ENCODE data around the gene ARPC1B. TPM values are rescaled to one million over a fixed set of nuclear protein-coding genes. Genes with fewer than 3 reads are reported as not detected.

ARPC1B gene
- total RNA-seq, 4 donors from 2014 or later = 221 to 387 (median 302) TPM

- ATAC-seq (ENCODE audit: low FRiP score) = peak; percentile 90
- TF ChIP-seq, protein P1, sequence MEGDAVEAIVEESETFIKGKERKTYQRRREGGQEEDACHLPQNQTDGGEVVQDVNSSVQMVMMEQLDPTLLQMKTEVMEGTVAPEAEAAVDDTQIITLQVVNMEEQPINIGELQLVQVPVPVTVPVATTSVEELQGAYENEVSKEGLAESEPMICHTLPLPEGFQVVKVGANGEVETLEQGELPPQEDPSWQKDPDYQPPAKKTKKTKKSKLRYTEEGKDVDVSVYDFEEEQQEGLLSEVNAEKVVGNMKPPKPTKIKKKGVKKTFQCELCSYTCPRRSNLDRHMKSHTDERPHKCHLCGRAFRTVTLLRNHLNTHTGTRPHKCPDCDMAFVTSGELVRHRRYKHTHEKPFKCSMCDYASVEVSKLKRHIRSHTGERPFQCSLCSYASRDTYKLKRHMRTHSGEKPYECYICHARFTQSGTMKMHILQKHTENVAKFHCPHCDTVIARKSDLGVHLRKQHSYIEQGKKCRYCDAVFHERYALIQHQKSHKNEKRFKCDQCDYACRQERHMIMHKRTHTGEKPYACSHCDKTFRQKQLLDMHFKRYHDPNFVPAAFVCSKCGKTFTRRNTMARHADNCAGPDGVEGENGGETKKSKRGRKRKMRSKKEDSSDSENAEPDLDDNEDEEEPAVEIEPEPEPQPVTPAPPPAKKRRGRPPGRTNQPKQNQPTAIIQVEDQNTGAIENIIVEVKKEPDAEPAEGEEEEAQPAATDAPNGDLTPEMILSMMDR (IDR thresholded peaks at IDR 0.05) = no peak
- DNase-seq (ENCODE audit: low spot score) = no peak
These were observed 18.3 kb downstream of the ARPC1B start for GRCh38 chr7:99392659-99393354.

GRCh38 chr7:99393355-99394187, 19.0 kb downstream of the ARPC1B start:
- DNase-seq (ENCODE audit: low spot score) (no peak), ATAC-seq (ENCODE audit: low FRiP score) (peak; percentile 21)
- TF ChIP-seq, protein P1 (IDR thresholded peaks at IDR 0.05) = no peak

DNA sequence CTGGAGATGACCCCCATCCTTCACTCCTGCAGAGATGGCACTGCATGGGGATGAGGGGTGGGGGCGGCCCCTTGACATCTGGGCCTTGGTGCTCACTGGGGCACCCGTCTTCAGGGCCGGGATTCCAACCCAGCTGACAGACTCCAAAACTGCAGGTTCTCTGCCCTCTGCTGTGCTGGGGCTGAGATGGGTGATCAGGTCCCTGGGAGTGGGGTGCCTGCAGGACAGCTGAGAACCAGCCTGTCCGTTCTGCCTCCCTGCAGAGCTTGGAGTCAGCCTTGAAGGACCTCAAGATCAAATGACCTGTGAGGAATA, 19.6 kb downstream of the ARPC1B start:
- no peak for ATAC-seq (ENCODE audit: low FRiP score)
- TF ChIP-seq, protein P1 (IDR thresholded peaks at IDR 0.05) = no peak
- DNase-seq (ENCODE audit: low spot score) = no peak

DNA sequence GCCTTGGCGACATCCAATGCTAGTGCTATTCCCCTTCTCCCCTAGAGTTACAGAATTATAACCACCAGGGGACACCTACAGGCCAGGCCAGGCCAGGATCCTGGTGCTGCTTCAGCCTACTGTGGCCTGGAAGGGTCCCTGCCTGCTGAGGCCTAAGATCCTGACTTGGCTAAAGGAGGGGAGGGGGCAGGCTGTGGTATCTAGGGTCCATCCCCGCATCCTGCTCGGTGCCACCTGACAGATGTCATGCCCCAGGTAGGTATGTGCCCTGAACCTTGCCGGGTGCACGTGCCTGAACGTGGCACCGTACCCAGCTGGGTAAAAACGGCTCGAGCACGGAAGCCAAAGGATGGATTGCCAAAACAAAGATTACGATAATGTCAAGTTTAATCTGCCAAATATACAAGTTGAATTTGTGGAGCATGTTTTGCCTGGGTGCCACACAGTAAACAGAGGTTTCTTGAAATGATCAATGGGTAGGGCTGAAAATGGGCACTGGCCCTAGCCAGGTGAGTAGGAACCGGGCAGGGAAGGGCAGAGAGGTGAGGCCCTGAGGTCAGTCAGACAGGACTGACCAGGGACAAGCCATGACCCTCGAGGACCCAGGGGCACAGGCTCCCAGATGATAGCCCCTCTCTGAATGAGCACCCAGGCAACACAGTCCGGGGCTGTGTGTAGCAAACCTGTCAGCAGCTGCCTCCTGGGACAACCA, 21.2 kb downstream of the ARPC1B start:
- DNase-seq (ENCODE audit: low spot score) (no peak), ATAC-seq (ENCODE audit: low FRiP score) (no peak)
- TF ChIP-seq, protein P1 (IDR thresholded peaks at IDR 0.05) = no peak

- ATAC-seq (ENCODE audit: low FRiP score) (no peak), DNase-seq (ENCODE audit: low spot score) (no peak)
These were observed 22.1 kb downstream of the ARPC1B start for GRCh38 chr7:99396418-99397296.

More at GRCh38 chr7:99396418-99397296, 22.1 kb downstream of the ARPC1B start:
- TF ChIP-seq, protein P1 (IDR thresholded peaks at IDR 0.05) = no peak
